ENCODE data around the gene ABCG1.

DNA sequence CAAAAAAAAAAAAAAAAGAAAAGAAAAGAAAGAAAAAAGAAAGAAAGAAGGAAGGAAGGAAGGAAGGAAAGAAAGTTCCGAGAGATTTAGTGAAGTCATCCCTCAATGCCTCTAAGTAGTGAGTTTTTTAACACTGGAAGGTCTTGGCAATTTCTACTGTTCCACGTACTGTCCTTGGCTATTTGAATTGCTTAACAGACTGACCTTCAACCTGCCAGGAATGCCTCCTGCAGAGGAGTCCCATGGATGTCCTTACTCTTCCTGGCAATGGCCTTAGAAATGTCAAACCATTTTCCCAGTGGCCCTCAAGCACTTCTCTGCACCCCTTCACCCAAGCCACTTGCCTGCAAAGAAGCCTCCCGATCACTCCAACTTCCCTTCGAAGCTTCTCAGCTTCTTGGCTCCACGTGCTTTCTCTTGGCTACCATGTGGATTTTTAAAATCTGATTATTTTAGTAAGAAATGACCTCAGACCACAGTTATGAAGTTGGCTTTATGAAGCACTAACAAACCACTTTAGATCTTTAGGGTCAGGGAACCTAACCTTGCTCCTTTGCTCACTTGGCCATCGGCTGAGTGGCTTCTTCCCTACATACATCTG, 43.7 kb upstream of the ABCG1 start:
- TF ChIP-seq GATA3 (IDR thresholded peaks at IDR 0.05; ENCODE audit: low read depth, low read length): no peak
- TF ChIP-seq GATA2 (IDR thresholded peaks at IDR 0.05; ENCODE audit: low read depth, low read length): no peak
